GM11168 (cell line): ENCODE results near the gene UNC13C.

Experiments used
- in situ Hi-C: fragments of 300-500 bp; cut with MboI; formaldehyde crosslinking; loops from one replicate; pipeline ENCODE4 v1.12.0; 2022; ENCODE audit warnings: low sequenced_read_pairs; ENCODE audit not compliant: unreplicated experiment

The UNC13C gene

GRCh38 chr15:54282228-54282836 is 304.1 kb downstream of the UNC13C start:
- in situ Hi-C loops = no loop called here

- in situ Hi-C loops = no loop called here
Measured at GRCh38 chr15:54288049-54288448, 309.8 kb downstream of the UNC13C start.

GRCh38 chr15:54289590-54290136 is 311.4 kb downstream of the UNC13C start:
- in situ Hi-C loops = no loop called here

- in situ Hi-C loops = no loop called here
Measured at GRCh38 chr15:54298396-54298795, 320.2 kb downstream of the UNC13C start.

- in situ Hi-C loops = no loop called here
Measured at GRCh38 chr15:54304321-54304720, 326.1 kb downstream of the UNC13C start.

GRCh38 chr15:54305138-54305537 is 326.9 kb downstream of the UNC13C start:
- in situ Hi-C loops = no loop called here

- in situ Hi-C loops = no loop called here
Measured at GRCh38 chr15:54307252-54307902, 329.1 kb downstream of the UNC13C start.

GRCh38 chr15:54307926-54308325 is 329.7 kb downstream of the UNC13C start:
- in situ Hi-C loops = no loop called here

GRCh38 chr15:54312528-54312927 is 334.3 kb downstream of the UNC13C start:
- in situ Hi-C loops = no loop called here

GRCh38 chr15:54321426-54321825 is 343.2 kb downstream of the UNC13C start:
- in situ Hi-C loops = no loop called here

GRCh38 chr15:54322341-54322740 is 344.1 kb downstream of the UNC13C start:
- in situ Hi-C loops = no loop called here

- in situ Hi-C loops = no loop called here
Measured at GRCh38 chr15:54345301-54345700, 367.1 kb downstream of the UNC13C start.

GRCh38 chr15:54345827-54346226 is 367.6 kb downstream of the UNC13C start:
- in situ Hi-C loops = no loop called here

- in situ Hi-C loops = no loop called here
Measured at GRCh38 chr15:54347082-54347827, 369.0 kb downstream of the UNC13C start.

GRCh38 chr15:54353726-54354125 is 375.5 kb downstream of the UNC13C start:
- in situ Hi-C loops = no loop called here

- in situ Hi-C loops = no loop called here
Measured at GRCh38 chr15:54354341-54354740, 376.1 kb downstream of the UNC13C start.

GRCh38 chr15:54364961-54365360 is 386.7 kb downstream of the UNC13C start:
- in situ Hi-C loops = no loop called here

GRCh38 chr15:54373332-54373731 is 395.1 kb downstream of the UNC13C start:
- in situ Hi-C loops = no loop called here

GRCh38 chr15:54374184-54374952 is 396.1 kb downstream of the UNC13C start:
- in situ Hi-C loops = no loop called here

GRCh38 chr15:54387799-54388198 is 409.6 kb downstream of the UNC13C start:
- in situ Hi-C loops = no loop called here
